ENCODE results near the gene HDAC4.
"Not testable (repeated sequence)": the region's sequence is repeated elsewhere in the genome, so short reads cannot be mapped to it uniquely, and the experiment has no call there.

The HDAC4 gene

DNA sequence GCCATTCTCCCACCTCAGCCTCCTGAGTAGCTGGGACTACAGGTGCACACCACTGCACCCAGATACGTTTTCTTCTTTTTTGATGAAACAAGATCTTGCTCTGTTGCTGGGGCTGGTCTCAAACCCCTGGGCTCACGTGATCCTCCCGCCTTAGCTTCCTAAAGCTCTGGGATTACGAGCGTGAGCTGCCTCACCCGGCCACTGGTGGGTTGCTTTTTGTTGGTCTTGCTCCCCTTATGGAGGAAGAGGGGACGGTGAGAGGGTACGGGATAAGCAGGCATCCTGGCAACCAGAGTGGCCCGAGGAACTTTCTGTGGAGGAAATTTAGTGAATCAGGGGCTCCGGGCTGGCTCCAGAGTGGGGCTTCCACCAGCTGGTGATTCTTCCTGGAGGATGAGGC is 222.3 kb downstream of the HDAC4 start:
- no peak for DNase-seq (ENCODE audit: low read depth in 1 of 2, low spot score in 1 of 2)
- no peak overlapping the region for H3K27ac ChIP-seq (replicated peaks)
- H3K27me3 ChIP-seq (ENCODE audit: insufficient read depth, poor library complexity, severe bottlenecking): no peaks in the 10 kb centered on the region
- H3K4me3 ChIP-seq (replicated peaks; ENCODE audit: insufficient read depth, low read length): no peak overlapping the region
- TF ChIP-seq SPI1 (IDR thresholded peaks at IDR 0.05; ENCODE audit: borderline replicate concordance, low read depth) (no peak), POLR2AphosphoS5 (IDR thresholded peaks at IDR 0.05; ENCODE audit: low read depth) (no peak), GABPA (IDR thresholded peaks at IDR 0.05; ENCODE audit: low read depth) (no peak)
- TF ChIP-seq, protein P1, sequence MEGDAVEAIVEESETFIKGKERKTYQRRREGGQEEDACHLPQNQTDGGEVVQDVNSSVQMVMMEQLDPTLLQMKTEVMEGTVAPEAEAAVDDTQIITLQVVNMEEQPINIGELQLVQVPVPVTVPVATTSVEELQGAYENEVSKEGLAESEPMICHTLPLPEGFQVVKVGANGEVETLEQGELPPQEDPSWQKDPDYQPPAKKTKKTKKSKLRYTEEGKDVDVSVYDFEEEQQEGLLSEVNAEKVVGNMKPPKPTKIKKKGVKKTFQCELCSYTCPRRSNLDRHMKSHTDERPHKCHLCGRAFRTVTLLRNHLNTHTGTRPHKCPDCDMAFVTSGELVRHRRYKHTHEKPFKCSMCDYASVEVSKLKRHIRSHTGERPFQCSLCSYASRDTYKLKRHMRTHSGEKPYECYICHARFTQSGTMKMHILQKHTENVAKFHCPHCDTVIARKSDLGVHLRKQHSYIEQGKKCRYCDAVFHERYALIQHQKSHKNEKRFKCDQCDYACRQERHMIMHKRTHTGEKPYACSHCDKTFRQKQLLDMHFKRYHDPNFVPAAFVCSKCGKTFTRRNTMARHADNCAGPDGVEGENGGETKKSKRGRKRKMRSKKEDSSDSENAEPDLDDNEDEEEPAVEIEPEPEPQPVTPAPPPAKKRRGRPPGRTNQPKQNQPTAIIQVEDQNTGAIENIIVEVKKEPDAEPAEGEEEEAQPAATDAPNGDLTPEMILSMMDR (IDR thresholded peaks at IDR 0.05; ENCODE audit: insufficient read depth, low read length): no peak
- TF ChIP-seq, protein P2, sequence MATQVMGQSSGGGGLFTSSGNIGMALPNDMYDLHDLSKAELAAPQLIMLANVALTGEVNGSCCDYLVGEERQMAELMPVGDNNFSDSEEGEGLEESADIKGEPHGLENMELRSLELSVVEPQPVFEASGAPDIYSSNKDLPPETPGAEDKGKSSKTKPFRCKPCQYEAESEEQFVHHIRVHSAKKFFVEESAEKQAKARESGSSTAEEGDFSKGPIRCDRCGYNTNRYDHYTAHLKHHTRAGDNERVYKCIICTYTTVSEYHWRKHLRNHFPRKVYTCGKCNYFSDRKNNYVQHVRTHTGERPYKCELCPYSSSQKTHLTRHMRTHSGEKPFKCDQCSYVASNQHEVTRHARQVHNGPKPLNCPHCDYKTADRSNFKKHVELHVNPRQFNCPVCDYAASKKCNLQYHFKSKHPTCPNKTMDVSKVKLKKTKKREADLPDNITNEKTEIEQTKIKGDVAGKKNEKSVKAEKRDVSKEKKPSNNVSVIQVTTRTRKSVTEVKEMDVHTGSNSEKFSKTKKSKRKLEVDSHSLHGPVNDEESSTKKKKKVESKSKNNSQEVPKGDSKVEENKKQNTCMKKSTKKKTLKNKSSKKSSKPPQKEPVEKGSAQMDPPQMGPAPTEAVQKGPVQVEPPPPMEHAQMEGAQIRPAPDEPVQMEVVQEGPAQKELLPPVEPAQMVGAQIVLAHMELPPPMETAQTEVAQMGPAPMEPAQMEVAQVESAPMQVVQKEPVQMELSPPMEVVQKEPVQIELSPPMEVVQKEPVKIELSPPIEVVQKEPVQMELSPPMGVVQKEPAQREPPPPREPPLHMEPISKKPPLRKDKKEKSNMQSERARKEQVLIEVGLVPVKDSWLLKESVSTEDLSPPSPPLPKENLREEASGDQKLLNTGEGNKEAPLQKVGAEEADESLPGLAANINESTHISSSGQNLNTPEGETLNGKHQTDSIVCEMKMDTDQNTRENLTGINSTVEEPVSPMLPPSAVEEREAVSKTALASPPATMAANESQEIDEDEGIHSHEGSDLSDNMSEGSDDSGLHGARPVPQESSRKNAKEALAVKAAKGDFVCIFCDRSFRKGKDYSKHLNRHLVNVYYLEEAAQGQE (IDR thresholded peaks at IDR 0.05; ENCODE audit: insufficient replicate concordance, low read depth): no peak

DNA sequence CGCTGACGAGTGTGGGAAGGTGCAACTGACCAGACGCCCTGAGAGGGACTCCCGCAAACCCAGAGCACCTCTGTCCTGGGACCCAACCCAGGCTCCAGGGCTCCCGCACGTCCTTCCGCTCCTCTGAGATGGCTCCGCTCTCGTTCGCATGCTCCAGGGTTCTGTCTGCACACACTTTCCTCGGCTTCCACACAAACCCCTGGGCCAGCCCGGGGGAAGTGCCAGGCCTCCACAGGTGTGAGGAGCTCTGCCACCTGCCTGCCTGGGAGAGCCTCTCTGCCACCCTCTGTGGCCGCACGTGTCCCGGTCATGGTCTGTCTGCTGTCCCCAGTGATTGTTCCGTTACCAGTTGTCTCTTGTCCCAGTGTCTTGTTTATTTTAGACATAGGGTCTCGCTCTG is 222.9 kb downstream of the HDAC4 start:
- H3K27ac ChIP-seq (replicated peaks): no peak overlapping the region
- H3K27me3 ChIP-seq (ENCODE audit: insufficient read depth, poor library complexity, severe bottlenecking): no peaks in the 10 kb centered on the region
- H3K4me3 ChIP-seq (replicated peaks; ENCODE audit: insufficient read depth, low read length): no peak overlapping the region
- TF ChIP-seq GABPA (IDR thresholded peaks at IDR 0.05; ENCODE audit: low read depth) (no peak), SPI1 (IDR thresholded peaks at IDR 0.05; ENCODE audit: borderline replicate concordance, low read depth) (no peak), POLR2AphosphoS5 (IDR thresholded peaks at IDR 0.05; ENCODE audit: low read depth) (no peak)
- TF ChIP-seq, protein P1 (IDR thresholded peaks at IDR 0.05; ENCODE audit: insufficient read depth, low read length): no peak
- TF ChIP-seq, protein P2 (IDR thresholded peaks at IDR 0.05; ENCODE audit: insufficient replicate concordance, low read depth): no peak
- DNase-seq (ENCODE audit: low read depth in 1 of 2, low spot score in 1 of 2): no peak

DNA sequence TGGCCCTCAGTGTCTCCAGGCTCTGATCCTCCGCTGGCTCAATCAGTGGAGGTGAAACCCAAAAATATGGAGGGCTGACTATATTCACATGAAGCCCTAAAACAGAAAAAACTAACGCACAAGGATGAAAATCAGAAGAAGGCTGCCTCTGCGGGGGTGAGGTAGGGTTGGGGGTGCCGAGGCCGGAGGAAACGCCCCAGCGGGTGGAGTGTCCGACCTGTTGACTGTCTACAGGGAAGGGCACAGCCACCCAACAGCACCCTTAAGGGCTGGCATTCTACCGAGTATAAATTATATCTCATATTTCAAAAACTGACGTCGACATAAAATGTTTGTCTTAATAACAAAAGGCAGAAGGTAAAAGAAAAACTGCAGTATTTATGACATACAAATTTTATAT is 223.5 kb downstream of the HDAC4 start:
- no peak for DNase-seq (ENCODE audit: low read depth in 1 of 2, low spot score in 1 of 2)
- H3K27ac ChIP-seq (replicated peaks): no peak overlapping the region
- TF ChIP-seq, protein P1 (IDR thresholded peaks at IDR 0.05; ENCODE audit: insufficient read depth, low read length): no peak
- TF ChIP-seq GABPA (IDR thresholded peaks at IDR 0.05; ENCODE audit: low read depth) (no peak), POLR2AphosphoS5 (IDR thresholded peaks at IDR 0.05; ENCODE audit: low read depth) (no peak), SPI1 (IDR thresholded peaks at IDR 0.05; ENCODE audit: borderline replicate concordance, low read depth) (no peak)
- TF ChIP-seq, protein P2 (IDR thresholded peaks at IDR 0.05; ENCODE audit: insufficient replicate concordance, low read depth): no peak
- H3K27me3 ChIP-seq (ENCODE audit: insufficient read depth, poor library complexity, severe bottlenecking): no peaks in the 10 kb centered on the region
- no peak overlapping the region for H3K4me3 ChIP-seq (replicated peaks; ENCODE audit: insufficient read depth, low read length)

DNA sequence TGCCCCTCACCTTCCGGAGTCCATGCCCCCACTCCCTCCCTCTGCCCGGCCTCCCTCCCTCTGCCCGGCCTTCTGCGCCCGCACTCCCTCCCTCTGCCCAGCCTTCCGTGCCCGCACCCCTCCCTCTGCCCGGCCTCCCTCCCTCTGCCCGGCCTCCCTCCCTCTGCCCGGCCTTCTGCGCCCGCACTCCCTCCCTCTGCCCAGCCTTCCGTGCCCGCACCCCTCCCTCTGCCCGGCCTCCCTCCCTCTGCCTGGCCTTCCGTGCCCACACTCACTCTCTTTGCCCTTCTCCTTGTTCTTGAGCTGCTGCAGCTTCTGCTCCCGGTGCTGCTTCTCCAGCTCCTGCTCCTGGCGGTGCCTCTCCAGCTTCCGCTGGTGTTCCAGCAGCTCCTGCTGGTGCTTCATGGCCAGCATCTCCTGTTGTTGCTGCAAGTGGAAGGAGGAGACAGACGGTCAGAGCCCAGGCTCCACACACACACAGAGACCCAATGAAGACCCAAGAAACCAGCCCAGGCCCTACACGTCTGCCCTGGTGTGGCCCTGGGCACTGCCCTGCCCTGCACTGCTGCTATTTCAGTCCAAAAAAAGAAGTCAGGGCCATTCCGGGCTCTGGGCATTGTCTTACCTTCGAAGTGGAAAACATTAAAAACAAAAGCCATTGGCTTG is 224.5 kb downstream of the HDAC4 start:
- DNase-seq (ENCODE audit: low read depth in 1 of 2, low spot score in 1 of 2); H3K27ac ChIP-seq (replicated peaks); H3K27me3 ChIP-seq (ENCODE audit: insufficient read depth, poor library complexity, severe bottlenecking); H3K4me3 ChIP-seq (replicated peaks; ENCODE audit: insufficient read depth, low read length): not testable (repeated sequence)

Measured in HL-60 (cell line).